Stimulated activated CD4-positive, alpha-beta T cell treated with anti-CD3 and anti-CD28 coated beads, Interleukin-2, amount 100 ng/mL, for 24 hours (primary cell): ENCODE results near the gene SNED1.

Source experiments
- DNase-seq, 2 donors: peaks; one replicate each; pipeline ENCODE4 v3.0.0-alpha.2; 2020

Gene SNED1

GRCh38 chr2:241049739-241050623 is 51.6 kb downstream of the SNED1 start:
- peak in 1 of 2 donors; percentile 14 for DNase-seq

- peak in 1 of 2 donors; percentile 15 for DNase-seq
These were observed 52.5 kb downstream of the SNED1 start for GRCh38 chr2:241050624-241051577.

GRCh38 chr2:241051578-241052487 is 53.4 kb downstream of the SNED1 start:
- no peak for DNase-seq

- no peak for DNase-seq
These were observed 54.4 kb downstream of the SNED1 start for GRCh38 chr2:241052677-241053360.

- DNase-seq: no peak
These were observed 55.3 kb downstream of the SNED1 start for GRCh38 chr2:241053576-241054251.

GRCh38 chr2:241061275-241061674 is 62.9 kb downstream of the SNED1 start:
- DNase-seq: no peak

GRCh38 chr2:241062389-241063092 is 64.1 kb downstream of the SNED1 start:
- DNase-seq: no peak

- no peak for DNase-seq
These were observed 64.7 kb downstream of the SNED1 start for GRCh38 chr2:241063093-241063551.

GRCh38 chr2:241063587-241063986 is 65.2 kb downstream of the SNED1 start:
- no peak for DNase-seq

GRCh38 chr2:241064008-241064801 is 65.8 kb downstream of the SNED1 start:
- DNase-seq: peak; percentile 30 to 55

- no peak for DNase-seq
These were observed 66.5 kb downstream of the SNED1 start for GRCh38 chr2:241064802-241065354.

GRCh38 chr2:241065355-241065803 is 67.0 kb downstream of the SNED1 start:
- no peak for DNase-seq

GRCh38 chr2:241066171-241066892 is 67.9 kb downstream of the SNED1 start:
- DNase-seq: no peak

- no peak for DNase-seq
These were observed 68.5 kb downstream of the SNED1 start for GRCh38 chr2:241066893-241067341.

GRCh38 chr2:241067501-241068135 is 69.2 kb downstream of the SNED1 start:
- no peak for DNase-seq

GRCh38 chr2:241068136-241068941 is 69.9 kb downstream of the SNED1 start:
- DNase-seq: peak in 1 of 2 donors; percentile 14
